Erythroblast (primary cell): ENCODE results near the gene BIRC6.

Experiments used
- GATA1 ChIP-seq: IDR thresholded peaks from 2 replicates; pipeline ENCODE4 v1.6.1; 2011; ENCODE audit warnings: low read depth, mild to moderate bottlenecking, control low read depth, low read length, moderate library complexity
- POLR2A ChIP-seq: IDR thresholded peaks from 2 replicates; pipeline ENCODE4 v1.6.1; 2011; ENCODE audit warnings: mild to moderate bottlenecking, low read length

- no peak for TF ChIP-seq POLR2A
- no peak for TF ChIP-seq GATA1
Observed at GRCh38 chr2:32456808-32457207, 100.0 kb downstream of the BIRC6 start.
